HUES64 (cell line): ENCODE data around the gene RNF145.

ENCODE experiments used
- H3K27ac ChIP-seq: 2 replicates; pipeline ENCODE4 v1.7.0; 2013; ENCODE audit warnings: low read depth, low read length, inconsistent platforms
- H3K27me3 ChIP-seq: 2 replicates; pipeline ENCODE4 v1.6.1; 2013; ENCODE audit warnings: mild to moderate bottlenecking, low read length; ENCODE audit not compliant: insufficient read depth
- H3K36me3 ChIP-seq: 2 replicates; pipeline ENCODE4 v1.6.1; 2013; ENCODE audit warnings: mild to moderate bottlenecking, low read length; ENCODE audit not compliant: insufficient read depth
- H3K4me1 ChIP-seq: 2 replicates; pipeline ENCODE4 v1.6.1; 2013; ENCODE audit warnings: mild to moderate bottlenecking, low read length, moderate library complexity; ENCODE audit not compliant: insufficient read depth
- H3K4me3 ChIP-seq: 2 replicates; pipeline ENCODE4 v1.5.1; 2013; ENCODE audit warnings: mild to moderate bottlenecking, low read length, moderate library complexity
- H3K9ac ChIP-seq: 2 replicates; pipeline ENCODE4 v1.6.1; 2013; ENCODE audit warnings: mild to moderate bottlenecking, low read depth, low read length
- H3K9me3 ChIP-seq: 2 replicates; pipeline ENCODE4 v1.6.1; 2013; ENCODE audit warnings: low read depth, low read length; ENCODE audit not compliant: insufficient read depth
- WGBS: fragments of 150-250, 120-280 bp; methylation state at CpG from one replicate; pipeline ENCODE4 v1.1.7; 2013; ENCODE audit warnings: missing lambda C conversion rate; 5-methylcytosine and 5-hydroxymethylcytosine counted together

Gene RNF145

DNA sequence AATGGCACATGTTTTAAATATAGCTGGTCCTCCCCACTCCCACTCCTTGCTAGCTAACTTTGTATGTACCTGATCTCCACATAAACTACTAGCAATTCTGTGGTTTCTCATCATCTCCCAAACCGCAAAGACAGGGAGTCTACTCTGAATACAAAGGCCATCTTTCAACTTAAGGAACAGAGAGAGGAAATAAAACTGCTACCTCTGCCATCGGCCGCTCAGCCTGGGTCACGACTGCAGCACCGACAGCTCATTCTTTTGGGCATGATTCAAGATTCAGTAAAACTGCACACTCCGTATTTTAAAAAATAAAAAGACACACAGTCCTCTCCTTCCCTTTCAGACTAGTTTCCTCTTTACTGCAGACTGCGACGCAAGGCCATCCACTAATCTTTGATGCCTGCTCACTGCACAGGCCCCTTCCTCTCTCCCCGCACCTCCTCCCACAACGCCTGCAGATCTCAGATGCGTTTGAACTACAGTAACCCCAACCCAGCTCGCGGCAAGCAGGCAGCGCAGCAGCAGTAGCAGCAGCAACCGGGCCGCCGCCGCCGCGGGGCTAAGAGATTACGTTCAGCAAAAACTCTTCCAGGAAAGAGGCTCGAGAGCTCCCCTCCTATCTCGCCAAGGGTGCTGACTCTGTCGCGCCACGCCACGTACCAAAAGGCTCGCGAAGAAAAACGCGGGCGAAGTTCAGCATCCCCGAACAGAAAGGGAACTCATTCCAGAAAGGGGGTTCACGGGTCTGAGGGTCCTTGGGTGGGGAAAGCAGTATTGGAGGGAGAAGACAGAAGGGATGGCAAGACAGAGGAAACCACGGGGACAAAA is 1.5 kb downstream of the RNF145 start:
- Histone ChIP-seq H3K4me1 (peaks cover 25% of the 10 kb centered on the region), H3K9ac (peak overlapping the region; percentile 83), H3K4me3 (peak overlapping the region; percentile 76), H3K27ac (no peak overlapping the region), H3K27me3 (peaks cover 13% of the 10 kb centered on the region), H3K36me3 (peaks cover 5% of the 10 kb centered on the region), H3K9me3 (no peaks in the 10 kb centered on the region)
- WGBS: 1% methylated on average over 35 of the region's 35 CpGs

DNA sequence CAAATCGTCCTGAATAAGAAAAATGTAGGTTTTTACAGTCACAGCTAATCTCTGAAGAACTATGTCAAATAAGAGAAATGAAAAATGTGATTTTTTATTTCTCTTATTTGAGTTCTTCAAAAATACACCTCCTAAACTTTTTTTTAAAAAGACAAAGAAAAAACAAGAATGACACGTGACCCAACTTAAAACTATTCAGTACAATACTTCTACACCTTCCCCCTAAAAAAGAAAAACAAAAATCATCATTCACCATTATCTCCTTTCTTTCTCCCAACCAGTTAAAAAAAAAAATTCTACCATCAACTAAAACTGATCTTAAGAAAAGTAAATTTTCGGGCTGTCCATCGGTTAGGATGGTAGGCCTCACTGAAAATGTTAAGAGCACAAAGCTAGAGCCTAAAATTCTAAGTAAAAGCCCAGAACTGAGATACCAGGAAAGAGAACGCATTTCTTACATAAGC is 2.1 kb downstream of the RNF145 start:
- peak overlapping the region; percentile 76 for H3K4me3 ChIP-seq
- H3K9ac ChIP-seq: peak overlapping the region; percentile 83; the same call in 1 of the 2 replicates
- 52% methylated on average over 5 of the region's 5 CpGs for WGBS
- peaks cover 13% of the 10 kb centered on the region for H3K27me3 ChIP-seq
- H3K27ac ChIP-seq: no peak overlapping the region
- no peaks in the 10 kb centered on the region for H3K9me3 ChIP-seq
- peaks cover 9% of the 10 kb centered on the region for H3K36me3 ChIP-seq
- peaks cover 30% of the 10 kb centered on the region for H3K4me1 ChIP-seq

DNA sequence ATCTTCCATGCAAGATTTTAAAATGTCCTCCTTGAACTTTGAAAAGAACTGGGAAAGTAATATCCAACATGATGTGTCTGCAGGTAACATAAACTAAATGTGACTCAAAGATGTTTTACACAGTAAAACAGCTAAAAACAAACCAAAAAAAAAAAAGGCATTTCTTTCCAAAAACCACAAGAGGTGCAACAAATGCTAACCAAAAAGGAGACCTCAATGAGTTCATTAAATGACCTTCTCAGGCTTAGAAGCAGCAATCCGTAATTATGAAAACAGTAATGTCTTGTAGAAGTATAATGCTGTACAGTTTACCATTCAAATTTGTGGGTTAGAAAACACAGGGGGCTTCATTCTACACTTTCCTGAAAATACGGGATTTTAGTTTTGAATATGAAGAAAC is 2.5 kb downstream of the RNF145 start:
- Histone ChIP-seq H3K9me3 (no peaks in the 10 kb centered on the region), H3K27me3 (peaks cover 13% of the 10 kb centered on the region), H3K4me3 (peak overlapping the region; percentile 76; the same call in 1 of the 2 replicates), H3K4me1 (peaks cover 31% of the 10 kb centered on the region), H3K27ac (no peak overlapping the region), H3K9ac (no peak overlapping the region; the same call in 1 of the 2 replicates), H3K36me3 (peaks cover 13% of the 10 kb centered on the region)
- WGBS: 82% methylated on average over 2 of the region's 2 CpGs

DNA sequence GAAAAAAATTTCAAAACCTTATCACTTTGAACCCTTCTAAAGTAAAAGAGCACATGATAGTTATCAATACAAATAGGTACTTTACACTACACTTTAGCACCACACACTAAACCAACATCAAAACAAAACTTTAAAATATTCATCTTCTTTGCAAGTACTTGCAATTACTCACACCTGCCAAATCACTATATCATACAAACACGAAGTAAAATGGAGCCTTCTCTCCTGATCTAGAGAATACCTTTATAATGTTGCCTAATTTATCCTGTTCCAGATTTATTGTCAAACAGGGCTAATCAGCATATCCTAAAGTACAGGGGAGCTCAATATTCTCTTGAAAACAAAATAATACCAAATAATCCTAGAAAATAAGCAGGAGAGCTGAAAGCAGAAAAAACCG is 3.0 kb downstream of the RNF145 start:
- Histone ChIP-seq H3K27ac (no peak overlapping the region), H3K36me3 (peaks cover 14% of the 10 kb centered on the region), H3K9ac (no peak overlapping the region), H3K27me3 (peaks cover 13% of the 10 kb centered on the region), H3K4me3 (peak overlapping the region; percentile 76; the same call in 1 of the 2 replicates), H3K9me3 (no peaks in the 10 kb centered on the region), H3K4me1 (peaks cover 31% of the 10 kb centered on the region)
- WGBS: 71% methylated on average over 2 of the region's 2 CpGs

DNA sequence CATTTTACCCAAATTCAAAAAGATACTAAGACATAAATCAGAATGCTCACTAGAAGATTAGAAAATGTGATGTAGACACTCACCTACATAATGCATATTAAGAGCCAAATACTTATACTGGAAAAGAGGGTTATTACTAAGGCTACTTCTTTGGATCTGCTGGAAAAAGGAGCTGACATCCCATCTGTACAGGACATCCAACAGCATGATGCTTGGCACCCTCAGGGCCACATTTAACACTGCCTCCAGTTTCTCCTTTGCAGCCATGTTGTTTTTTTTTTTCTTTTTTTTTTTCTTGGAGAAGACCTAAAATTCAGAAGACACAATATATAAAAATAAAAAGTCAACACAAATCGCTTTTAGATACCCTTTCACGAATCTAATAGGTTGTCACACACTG is 6.0 kb downstream of the RNF145 start:
- H3K9ac ChIP-seq: no peak overlapping the region
- no peak overlapping the region for H3K4me3 ChIP-seq
- H3K27me3 ChIP-seq: no peaks in the 10 kb centered on the region; the same call in 1 of the 2 replicates
- 95% methylated on average over 2 of the region's 2 CpGs for WGBS
- peaks cover 23% of the 10 kb centered on the region for H3K4me1 ChIP-seq
- H3K9me3 ChIP-seq: no peaks in the 10 kb centered on the region
- H3K27ac ChIP-seq: no peak overlapping the region
- H3K36me3 ChIP-seq: peaks cover 19% of the 10 kb centered on the region

DNA sequence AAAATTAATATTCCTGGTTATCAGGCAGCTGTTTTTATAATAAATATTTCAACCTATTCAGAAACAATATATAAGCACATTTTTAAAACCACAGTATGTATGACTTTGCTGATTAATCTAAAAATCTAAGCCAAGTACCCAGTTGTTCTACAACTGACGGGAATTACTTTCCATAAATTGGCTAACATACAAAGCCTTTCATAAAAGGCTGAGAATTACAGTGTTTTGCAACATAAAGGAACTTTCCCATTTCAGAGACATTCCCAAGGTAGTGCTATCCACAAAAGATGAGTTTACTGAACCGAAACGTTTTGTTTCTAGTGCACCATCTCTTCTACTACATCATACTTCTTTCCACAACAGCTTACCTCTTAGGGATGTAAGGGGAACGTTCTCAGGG is 7.2 kb downstream of the RNF145 start:
- H3K27ac ChIP-seq: no peak overlapping the region
- peaks cover 25% of the 10 kb centered on the region for H3K36me3 ChIP-seq
- 73% methylated on average over 3 of the region's 4 CpGs for WGBS
- H3K4me1 ChIP-seq: peaks cover 17% of the 10 kb centered on the region
- H3K9ac ChIP-seq: no peak overlapping the region
- no peaks in the 10 kb centered on the region for H3K27me3 ChIP-seq
- no peaks in the 10 kb centered on the region for H3K9me3 ChIP-seq
- no peak overlapping the region for H3K4me3 ChIP-seq

DNA sequence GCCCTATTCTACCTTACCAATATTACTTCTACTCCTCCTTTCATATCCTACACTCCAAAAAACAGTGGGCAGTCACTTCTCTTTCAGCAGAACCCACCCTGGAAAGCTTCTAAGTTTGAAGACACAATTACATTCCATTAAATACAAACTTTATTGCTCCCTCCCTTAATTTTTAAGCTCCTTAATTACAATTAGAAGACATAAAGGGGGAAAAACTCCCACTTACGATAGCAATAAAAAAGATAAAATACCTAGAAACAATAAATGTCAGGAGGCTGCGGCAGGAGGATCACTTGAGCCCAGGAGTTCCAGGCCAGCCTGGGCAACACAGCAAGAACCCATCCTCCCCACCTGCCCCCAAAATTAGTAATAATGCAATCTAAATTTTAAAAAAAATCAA is 9.6 kb downstream of the RNF145 start:
- no peak overlapping the region for H3K27ac ChIP-seq
- H3K27me3 ChIP-seq: no peaks in the 10 kb centered on the region
- peaks cover 6% of the 10 kb centered on the region for H3K4me1 ChIP-seq
- H3K9me3 ChIP-seq: no peaks in the 10 kb centered on the region
- no peak overlapping the region for H3K4me3 ChIP-seq
- peaks cover 31% of the 10 kb centered on the region for H3K36me3 ChIP-seq
- no peak overlapping the region for H3K9ac ChIP-seq
- 100% methylated on average over 1 of the region's 2 CpGs for WGBS

DNA sequence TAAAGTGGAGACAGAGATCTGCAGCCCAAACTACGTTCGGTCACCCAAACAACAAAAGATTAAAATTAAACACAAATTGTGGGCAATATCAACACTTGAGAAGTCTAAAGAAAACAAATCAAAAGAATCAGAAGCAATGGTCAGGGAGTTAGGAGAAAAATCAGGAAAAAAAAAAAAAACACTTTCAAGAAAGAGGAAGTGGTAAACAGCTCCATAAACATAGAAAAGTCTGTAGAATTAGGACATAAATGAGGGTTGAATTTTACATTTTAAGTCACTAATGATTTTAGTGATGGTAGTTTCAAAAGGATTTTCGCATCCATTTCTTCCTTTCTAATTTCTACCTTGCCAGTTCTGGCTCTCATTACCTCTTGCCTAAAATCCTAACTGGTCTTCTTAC is 10.1 kb downstream of the RNF145 start:
- Histone ChIP-seq H3K27me3 (no peaks in the 10 kb centered on the region), H3K9me3 (no peaks in the 10 kb centered on the region), H3K9ac (no peak overlapping the region), H3K4me1 (peaks cover 6% of the 10 kb centered on the region), H3K4me3 (no peak overlapping the region), H3K36me3 (peaks cover 37% of the 10 kb centered on the region), H3K27ac (no peak overlapping the region)
- 100% methylated on average over 3 of the region's 3 CpGs for WGBS

DNA sequence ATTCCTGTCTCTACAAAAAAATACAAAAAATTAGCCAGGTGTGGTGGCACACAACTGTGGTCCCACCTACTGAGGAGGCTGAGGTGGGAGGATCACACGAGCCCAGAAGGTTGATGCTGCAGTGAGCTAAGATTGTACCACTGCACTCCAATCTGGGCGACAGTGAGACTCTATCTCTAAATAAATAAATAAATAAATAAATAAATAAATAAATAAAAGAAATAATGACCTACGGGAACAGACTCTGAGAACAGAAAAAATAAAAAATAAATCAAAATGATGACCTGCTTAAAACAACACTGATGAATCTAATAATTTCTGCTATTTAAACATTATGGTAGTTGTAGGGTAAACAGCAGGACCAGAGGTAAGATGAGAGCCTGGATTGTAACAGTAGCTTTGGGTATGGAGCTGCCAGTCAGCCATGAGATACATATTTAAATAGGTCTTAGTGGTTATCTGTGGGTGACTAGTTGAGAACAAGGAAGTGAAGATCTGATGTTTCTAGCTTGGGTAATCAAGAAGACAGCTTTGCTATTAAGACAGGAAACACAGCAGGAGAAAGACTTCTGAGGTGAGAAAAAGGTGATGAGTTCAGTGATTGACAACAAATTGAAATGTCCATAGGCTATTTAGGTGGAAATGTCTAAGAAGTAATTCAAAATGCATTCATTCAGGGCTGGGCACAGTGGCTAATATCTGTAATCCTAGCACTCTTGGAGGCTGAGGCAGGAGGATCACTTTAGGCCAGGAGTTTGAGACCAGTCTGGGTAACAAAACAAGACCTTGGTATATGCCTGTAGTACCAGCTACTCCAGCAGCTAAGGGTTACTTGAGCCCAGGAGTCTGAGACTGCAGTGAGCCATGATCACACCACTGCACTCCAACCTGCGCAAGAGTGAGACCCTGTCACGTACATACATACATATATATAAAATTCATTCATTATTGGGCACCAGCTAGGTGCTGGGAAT is 11.0 kb downstream of the RNF145 start:
- H3K4me3 ChIP-seq: no peak overlapping the region
- H3K9ac ChIP-seq: no peak overlapping the region
- no peaks in the 10 kb centered on the region for H3K27me3 ChIP-seq
- H3K4me1 ChIP-seq: peaks cover 6% of the 10 kb centered on the region
- WGBS: 93% methylated on average over 3 of the region's 5 CpGs
- no peaks in the 10 kb centered on the region for H3K9me3 ChIP-seq
- H3K36me3 ChIP-seq: peaks cover 40% of the 10 kb centered on the region
- no peak overlapping the region for H3K27ac ChIP-seq

DNA sequence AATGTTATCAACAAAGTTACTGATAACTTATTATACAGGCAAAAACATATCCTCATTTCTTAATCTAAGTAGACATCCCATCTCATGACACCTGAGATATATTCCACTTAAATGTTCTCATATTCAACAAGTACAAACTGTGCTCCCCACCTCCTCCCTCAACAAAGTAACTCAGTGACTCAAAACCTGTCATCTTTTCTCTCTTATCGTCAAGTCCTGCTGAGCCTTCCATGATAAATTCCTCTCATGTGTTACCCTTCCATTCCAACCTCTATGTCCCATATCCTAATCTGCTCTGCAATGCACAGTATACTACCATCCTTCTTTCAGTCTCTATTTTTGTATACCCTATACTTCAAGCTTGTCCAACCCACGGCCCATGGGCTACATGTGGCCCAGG is 13.6 kb downstream of the RNF145 start:
- Histone ChIP-seq H3K9me3 (no peaks in the 10 kb centered on the region), H3K9ac (no peak overlapping the region), H3K36me3 (peaks cover 31% of the 10 kb centered on the region), H3K4me3 (no peak overlapping the region), H3K27me3 (no peaks in the 10 kb centered on the region), H3K4me1 (no peaks in the 10 kb centered on the region), H3K27ac (no peak overlapping the region)
- WGBS: over 99% methylated on average over 2 of the region's 2 CpGs

DNA sequence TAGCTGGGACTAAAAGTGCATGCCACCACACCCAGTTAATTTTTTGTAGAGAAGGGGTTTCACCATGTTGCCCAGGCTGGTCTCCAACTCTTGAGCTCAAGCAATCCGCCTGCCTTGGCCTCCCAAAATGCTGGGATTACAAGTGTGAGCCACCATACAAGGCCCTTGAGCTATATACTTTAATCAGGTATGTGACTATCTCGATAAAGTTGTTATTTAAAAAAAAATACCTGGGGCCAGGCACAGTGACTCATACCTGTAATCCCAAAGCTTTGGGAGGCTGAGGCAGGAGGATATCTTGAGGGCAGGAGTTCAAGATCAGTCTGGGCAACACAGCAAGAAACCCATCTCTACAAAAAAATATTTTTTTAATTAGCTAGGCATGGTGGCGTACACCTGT is 19.2 kb downstream of the RNF145 start:
- peaks cover 10% of the 10 kb centered on the region; the same call in 1 of the 2 replicates for H3K4me1 ChIP-seq
- no peaks in the 10 kb centered on the region for H3K27me3 ChIP-seq
- H3K4me3 ChIP-seq: no peak overlapping the region
- peaks cover 34% of the 10 kb centered on the region for H3K36me3 ChIP-seq
- H3K27ac ChIP-seq: no peak overlapping the region
- no peak overlapping the region for H3K9ac ChIP-seq
- no peaks in the 10 kb centered on the region for H3K9me3 ChIP-seq
- 98% methylated on average over 3 of the region's 3 CpGs for WGBS
